Caco-2 (cell line): ENCODE results near the gene ISCA1. TPM values are rescaled to one million over a fixed set of nuclear protein-coding genes. Genes with fewer than 3 reads are reported as not detected.
A peak's percentile ranks its signal among the peaks of the same experiment; 100 is the strongest.

Experiments
- BruUV-seq: library from RNA; stranded (reverse); fragments of 400-500 nt; replicated peaks from 2 replicates; lab custom pipeline; 2021; lab: Mats Ljungman, UMichigan
- CTCF ChIA-PET: fragments of 300-600 bp; sonication (Branson Sonifier 250); formaldehyde crosslinking; loops from one replicate; lab custom pipeline; 2022; ENCODE audit warnings: antibody characterized with exemption; lab: Charles Lee
- POLR2A ChIA-PET: fragments of 300-600 bp; sonication (Branson Sonifier 250); formaldehyde crosslinking; loops from one replicate; lab custom pipeline; 2022; ENCODE audit warnings: antibody characterized with exemption; lab: Charles Lee
- DNase-seq, 2 experiments: peaks; one replicate each; pipeline versions ENCODE4 v3.0.0 to v3.0.0-alpha.2; 2020 to 2022
- H3K27me3 ChIP-seq: replicated peaks from 2 replicates; pipeline ENCODE4 v1.6.0; 2011; ENCODE audit warnings: low read length; ENCODE audit not compliant: control insufficient read depth, insufficient read depth
- H3K36me3 ChIP-seq: 2 replicates; pipeline ENCODE4 v1.5.1; 2011; ENCODE audit warnings: low read length; ENCODE audit not compliant: control insufficient read depth, insufficient read depth
- H3K4me1 ChIP-seq: fragments of 250-450 bp; sonication (Bioruptor Pico); 2 replicates; pipeline ENCODE4 v1.5.1; 2020; ENCODE audit warnings: mild to moderate bottlenecking
- H3K4me3 ChIP-seq: 2 replicates; pipeline ENCODE4 v1.5.1; 2011; ENCODE audit warnings: low read depth, mild to moderate bottlenecking, control low read depth, low read length
- H3K9me3 ChIP-seq: fragments of 250-450 bp; sonication (Bioruptor Pico); 2 replicates; pipeline ENCODE4 v1.5.1; 2020; ENCODE audit warnings: mild to moderate bottlenecking, moderate library complexity
- H3K27ac Mint-ChIP-seq: one replicate; pipeline ENCODE4 v1.8.0; 2022; ENCODE audit warnings: mixed read lengths; ENCODE audit not compliant: unreplicated experiment
- H3K27me3 Mint-ChIP-seq: one replicate; pipeline ENCODE4 v1.8.0; 2022; ENCODE audit warnings: mixed read lengths; ENCODE audit not compliant: insufficient read depth, unreplicated experiment
- H3K36me3 Mint-ChIP-seq: one replicate; pipeline ENCODE4 v1.8.0; 2022; ENCODE audit warnings: mild to moderate bottlenecking, mixed read lengths; ENCODE audit not compliant: insufficient read depth, unreplicated experiment
- H3K4me1 Mint-ChIP-seq: one replicate; pipeline ENCODE4 v1.8.0; 2022; ENCODE audit warnings: low read depth, mixed read lengths; ENCODE audit not compliant: unreplicated experiment
- H3K4me3 Mint-ChIP-seq: one replicate; pipeline ENCODE4 v1.8.0; 2022; ENCODE audit warnings: mild to moderate bottlenecking, moderate library complexity, mixed read lengths; ENCODE audit not compliant: unreplicated experiment
- H3K9me3 Mint-ChIP-seq: one replicate; pipeline ENCODE4 v1.8.0; 2022; ENCODE audit warnings: mixed read lengths; ENCODE audit not compliant: unreplicated experiment
- CTCF ChIP-seq, 2 experiments: fragments of 200-600 bp in 1 of 2; IDR thresholded peaks; 1 replicate in 1 of 2; 2 replicates in 1 of 2; pipeline versions ENCODE4 v1.5.1 to v1.8.0; 2011 to 2022; ENCODE audit warnings: antibody characterized with exemption in 1 of 2, control low read depth in 1 of 2, inconsistent platforms in 1 of 2, low read depth in 1 of 2, low read length in 1 of 2, mild to moderate bottlenecking in 1 of 2, moderate library complexity in 1 of 2; ENCODE audit not compliant: insufficient read depth in 1 of 2, severe bottlenecking in 1 of 2, unreplicated experiment in 1 of 2
- intact Hi-C: fragments of 100-400 bp; cut with micrococcal nuclease; formaldehyde crosslinking; loops from one replicate; pipeline ENCODE4 v1.10.0; 2022; ENCODE audit not compliant: unreplicated experiment
- total RNA-seq: library from RNA; stranded (reverse); gene quantifications from 2 replicates; pipeline ENCODE4 v1.2.3, GENCODE V29; 2022

ISCA1 gene
- total RNA-seq, 1 experiment from 2014 or later, result 11.2 TPM

- no peaks in the 10 kb centered on the region for H3K4me1 ChIP-seq
- no peaks in the 10 kb centered on the region for H3K9me3 Mint-ChIP-seq
- no peak overlapping the region for H3K4me3 ChIP-seq
- no peaks in the 10 kb centered on the region for H3K27me3 Mint-ChIP-seq
- intact Hi-C loops, result no loop called here
- BruUV-seq, result no TSS peak
- no peak overlapping the region for H3K4me3 Mint-ChIP-seq
- H3K27ac Mint-ChIP-seq, result no peak overlapping the region
- DNase-seq, result no peak
- CTCF ChIA-PET, result no interaction called here
- no peaks in the 10 kb centered on the region for H3K36me3 ChIP-seq
- TF ChIP-seq CTCF (IDR thresholded peaks at IDR 0.05; ENCODE audit: insufficient read depth in 1 of 2, low read depth in 1 of 2, low read length in 1 of 2, severe bottlenecking in 1 of 2, unreplicated experiment in 1 of 2), result no peak
- H3K4me1 Mint-ChIP-seq, result no peaks in the 10 kb centered on the region
- no peaks in the 10 kb centered on the region for H3K27me3 ChIP-seq
- H3K9me3 ChIP-seq, result no peaks in the 10 kb centered on the region
- peaks cover 30% of the 10 kb centered on the region for H3K36me3 Mint-ChIP-seq
- POLR2A ChIA-PET, result no interaction called here
Observed at GRCh38 chr9:86324308-86324707, 42.0 kb upstream of the ISCA1 start.

GRCh38 chr9:86322973-86323644, 40.8 kb upstream of the ISCA1 start:
- no peaks in the 10 kb centered on the region for H3K4me1 Mint-ChIP-seq
- POLR2A ChIA-PET, result no interaction called here
- no peak overlapping the region for H3K4me3 Mint-ChIP-seq
- intact Hi-C loops, result no loop called here
- no peaks in the 10 kb centered on the region for H3K36me3 ChIP-seq
- H3K27me3 Mint-ChIP-seq, result no peaks in the 10 kb centered on the region
- H3K27me3 ChIP-seq, result no peaks in the 10 kb centered on the region
- TF ChIP-seq CTCF (IDR thresholded peaks at IDR 0.05; ENCODE audit: insufficient read depth in 1 of 2, low read depth in 1 of 2, low read length in 1 of 2, severe bottlenecking in 1 of 2, unreplicated experiment in 1 of 2), result no peak
- H3K4me1 ChIP-seq, result no peaks in the 10 kb centered on the region
- H3K9me3 Mint-ChIP-seq, result no peaks in the 10 kb centered on the region
- DNase-seq, result no peak
- H3K36me3 Mint-ChIP-seq, result peaks cover 30% of the 10 kb centered on the region
- no peak overlapping the region for H3K4me3 ChIP-seq
- H3K9me3 ChIP-seq, result no peaks in the 10 kb centered on the region
- CTCF ChIA-PET, result no interaction called here
- H3K27ac Mint-ChIP-seq, result no peak overlapping the region
- BruUV-seq, result TSS peak; percentile 39

GRCh38 chr9:86321373-86321772, 39.0 kb upstream of the ISCA1 start:
- Histone ChIP-seq H3K27me3 (no peaks in the 10 kb centered on the region), H3K4me1 (no peaks in the 10 kb centered on the region), H3K9me3 (no peaks in the 10 kb centered on the region), H3K36me3 (no peaks in the 10 kb centered on the region), H3K4me3 (no peak overlapping the region)
- Mint-ChIP-seq H3K9me3 (no peaks in the 10 kb centered on the region), H3K36me3 (peaks cover 30% of the 10 kb centered on the region), H3K27me3 (no peaks in the 10 kb centered on the region), H3K27ac (no peak overlapping the region), H3K4me3 (no peak overlapping the region), H3K4me1 (no peaks in the 10 kb centered on the region)
- BruUV-seq, result no TSS peak
- ChIA-PET POLR2A (no interaction called here), CTCF (no interaction called here)
- intact Hi-C loops, result no loop called here
- DNase-seq, result no peak
- TF ChIP-seq CTCF (IDR thresholded peaks at IDR 0.05; ENCODE audit: insufficient read depth in 1 of 2, low read depth in 1 of 2, low read length in 1 of 2, severe bottlenecking in 1 of 2, unreplicated experiment in 1 of 2), result no peak
